ENCODE results near the gene SCAF1.

GRCh38 chr19:49683814-49684250 lies 41.8 kb downstream of the SCAF1 start:
- no peak for TF ChIP-seq CTCF (IDR thresholded peaks at IDR 0.05; ENCODE audit: insufficient read depth, low read length)
- TF ChIP-seq POLR2AphosphoS5 (IDR thresholded peaks at IDR 0.05; ENCODE audit: low read depth) = no peak
- TF ChIP-seq REST (IDR thresholded peaks at IDR 0.05; ENCODE audit: insufficient replicate concordance, low read depth) = no peak
